Esophagus muscularis mucosa (tissue), 4 donors: Measurements from ENCODE around the gene PRRC2C. TPM values are rescaled to one million over a fixed set of nuclear protein-coding genes. Genes with fewer than 3 reads are reported as not detected.
A peak's percentile ranks its signal among the peaks of the same experiment; 100 is the strongest.

Experiments
- DNase-seq: peaks from one replicate; pipeline ENCODE4 v3.0.0-alpha.2; 2017; ENCODE audit errors: extremely low spot score
- H3K27ac ChIP-seq, 4 donors: fragments of 200-600 bp; sonication (generic); replicated peaks in 1 of 4; 1 replicate in 3 of 4; 2 replicates in 1 of 4; pipeline ENCODE4 v1.5.1; 2016 to 2019; ENCODE audit warnings: mild to moderate bottlenecking in 1 of 4
- H3K27me3 ChIP-seq, 4 donors: fragments of 200-600 bp; sonication (generic); one replicate each; pipeline versions ENCODE4 v1.5.1 to v1.6.0; 2016 to 2019
- H3K36me3 ChIP-seq, 4 donors: fragments of 200-600 bp; sonication (generic); one replicate each; pipeline ENCODE4 v1.5.1; 2016 to 2019
- H3K4me1 ChIP-seq, 4 donors: fragments of 200-600 bp; sonication (generic); one replicate each; pipeline ENCODE4 v1.5.1; 2016 to 2019
- H3K4me3 ChIP-seq, 4 donors: fragments of 200-600 bp; sonication (generic); 1 replicate in 2 of 4; 2 replicates in 2 of 4; pipeline ENCODE4 v1.5.1; 2016 to 2019; ENCODE audit warnings: mild to moderate bottlenecking in 4 of 4, moderate library complexity in 1 of 4
- H3K9me3 ChIP-seq, 4 donors: fragments of 200-600 bp; sonication (generic); 1 replicate in 3 of 4; 2 replicates in 1 of 4; pipeline ENCODE4 v1.5.1; 2016 to 2019
- EP300 ChIP-seq: sonication (generic); formaldehyde crosslinking; IDR thresholded peaks from one replicate; pipeline ENCODE4 v1.6.1; 2017; ENCODE audit warnings: antibody characterized with exemption
- POLR2A ChIP-seq: fragments of 450-650 bp; IDR thresholded peaks from one replicate; pipeline ENCODE4 v1.6.1; 2017; ENCODE audit warnings: antibody characterized with exemption, moderate library complexity, mild to moderate bottlenecking, low read depth
- POLR2AphosphoS5 ChIP-seq, 2 donors: sonication (generic); formaldehyde crosslinking; IDR thresholded peaks; one replicate each; pipeline ENCODE4 v1.6.1; 2017; ENCODE audit warnings: antibody characterized with exemption in 2 of 2
- WGBS: methylation state at CpG from one replicate; pipeline ENCODE4 v1.1.5; 2018; 5-methylcytosine and 5-hydroxymethylcytosine counted together
- intact Hi-C: fragments of 100-400 bp; cut with DNase I; formaldehyde crosslinking; loops from one replicate; pipeline ENCODE4 v1.15.1; 2023
- total RNA-seq, 4 donors: library from RNA; depleted of rRNA; stranded (reverse); fragments of >200 nt; gene quantifications; one replicate each; pipeline versions ENCODE4 v1.1.0 to v1.2.1, GENCODE V29; 2016
- TF ChIP-seq, protein P1 (sequence below), 3 experiments: fragments of 200-600 bp in 2 of 3; fragments of 450-650 bp in 1 of 3; sonication (generic) in 2 of 3; IDR thresholded peaks; one replicate each; pipeline ENCODE4 v1.5.1; 2017 to 2019; ENCODE audit warnings: antibody characterized with exemption in 3 of 3, mild to moderate bottlenecking in 2 of 3, moderate library complexity in 1 of 3

Gene PRRC2C
- total RNA-seq, 4 donors from 2014 or later: 63.8 to 79.3 (median 66.6) TPM

DNA sequence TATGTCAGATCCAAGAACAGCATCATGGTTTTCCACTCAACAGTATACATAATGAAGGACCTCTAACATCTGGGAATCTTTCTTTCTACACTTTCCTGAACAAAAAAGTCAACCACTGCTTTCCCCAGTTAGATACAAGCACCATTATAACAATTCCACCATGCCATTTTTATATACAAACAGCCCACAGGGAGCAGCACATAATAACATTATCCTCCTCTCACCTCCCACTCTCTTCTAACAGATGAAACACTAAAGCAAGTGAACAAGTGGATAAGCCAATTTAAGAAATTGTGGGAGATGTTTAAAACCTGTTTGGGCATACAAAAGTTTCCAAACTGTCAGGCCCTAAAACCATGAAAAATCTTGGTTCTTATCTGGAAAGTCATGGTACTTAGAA lies 29.4 kb upstream of the PRRC2C start:
- peaks cover 0 to 4% (median 0%) of the 10 kb centered on the region in 4 donors for H3K4me1 ChIP-seq
- H3K27ac ChIP-seq: peak overlapping the region in 1 of 4 donors; percentile 18
- TF ChIP-seq POLR2AphosphoS5 (IDR thresholded peaks at IDR 0.05): no peak
- no peak for TF ChIP-seq EP300
- TF ChIP-seq, protein P1, sequence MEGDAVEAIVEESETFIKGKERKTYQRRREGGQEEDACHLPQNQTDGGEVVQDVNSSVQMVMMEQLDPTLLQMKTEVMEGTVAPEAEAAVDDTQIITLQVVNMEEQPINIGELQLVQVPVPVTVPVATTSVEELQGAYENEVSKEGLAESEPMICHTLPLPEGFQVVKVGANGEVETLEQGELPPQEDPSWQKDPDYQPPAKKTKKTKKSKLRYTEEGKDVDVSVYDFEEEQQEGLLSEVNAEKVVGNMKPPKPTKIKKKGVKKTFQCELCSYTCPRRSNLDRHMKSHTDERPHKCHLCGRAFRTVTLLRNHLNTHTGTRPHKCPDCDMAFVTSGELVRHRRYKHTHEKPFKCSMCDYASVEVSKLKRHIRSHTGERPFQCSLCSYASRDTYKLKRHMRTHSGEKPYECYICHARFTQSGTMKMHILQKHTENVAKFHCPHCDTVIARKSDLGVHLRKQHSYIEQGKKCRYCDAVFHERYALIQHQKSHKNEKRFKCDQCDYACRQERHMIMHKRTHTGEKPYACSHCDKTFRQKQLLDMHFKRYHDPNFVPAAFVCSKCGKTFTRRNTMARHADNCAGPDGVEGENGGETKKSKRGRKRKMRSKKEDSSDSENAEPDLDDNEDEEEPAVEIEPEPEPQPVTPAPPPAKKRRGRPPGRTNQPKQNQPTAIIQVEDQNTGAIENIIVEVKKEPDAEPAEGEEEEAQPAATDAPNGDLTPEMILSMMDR (IDR thresholded peaks at IDR 0.05): no peak
- no peaks in the 10 kb centered on the region for H3K36me3 ChIP-seq
- no peak for DNase-seq
- no peaks in the 10 kb centered on the region for H3K9me3 ChIP-seq
- no peaks in the 10 kb centered on the region for H3K27me3 ChIP-seq
- no peak overlapping the region for H3K4me3 ChIP-seq
- intact Hi-C loops: no loop called here

DNA sequence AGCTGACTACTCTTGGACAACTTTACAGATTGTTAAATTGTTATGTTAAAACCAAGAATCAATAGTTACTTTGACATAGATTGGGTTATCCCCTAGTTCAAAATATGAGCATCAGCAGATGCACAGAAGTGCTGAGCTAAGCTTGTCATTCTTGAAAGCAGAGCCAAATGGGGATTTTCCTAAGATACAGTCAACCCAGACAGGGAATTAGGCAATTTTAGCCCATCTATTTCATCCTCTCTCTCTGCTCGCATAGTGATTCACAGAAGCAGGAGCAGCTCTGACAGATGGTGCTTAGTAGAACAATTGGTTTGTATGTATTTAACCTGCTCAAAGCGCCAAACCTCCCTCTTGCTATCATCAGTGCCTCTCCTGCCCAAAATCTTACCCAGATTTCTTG lies 27.9 kb upstream of the PRRC2C start:
- Histone ChIP-seq H3K27me3 (no peaks in the 10 kb centered on the region), H3K9me3 (no peaks in the 10 kb centered on the region), H3K27ac (no peak overlapping the region), H3K4me3 (no peak overlapping the region), H3K36me3 (no peaks in the 10 kb centered on the region), H3K4me1 (peaks cover 0 to 4% (median 0%) of the 10 kb centered on the region in 4 donors)
- intact Hi-C loops: no loop called here
- 43% methylated on average over 2 of the region's 2 CpGs for WGBS
- TF ChIP-seq, protein P1 (IDR thresholded peaks at IDR 0.05): no peak
- TF ChIP-seq POLR2A (no peak), POLR2AphosphoS5 (IDR thresholded peaks at IDR 0.05) (no peak), EP300 (no peak)
- DNase-seq: no peak

DNA sequence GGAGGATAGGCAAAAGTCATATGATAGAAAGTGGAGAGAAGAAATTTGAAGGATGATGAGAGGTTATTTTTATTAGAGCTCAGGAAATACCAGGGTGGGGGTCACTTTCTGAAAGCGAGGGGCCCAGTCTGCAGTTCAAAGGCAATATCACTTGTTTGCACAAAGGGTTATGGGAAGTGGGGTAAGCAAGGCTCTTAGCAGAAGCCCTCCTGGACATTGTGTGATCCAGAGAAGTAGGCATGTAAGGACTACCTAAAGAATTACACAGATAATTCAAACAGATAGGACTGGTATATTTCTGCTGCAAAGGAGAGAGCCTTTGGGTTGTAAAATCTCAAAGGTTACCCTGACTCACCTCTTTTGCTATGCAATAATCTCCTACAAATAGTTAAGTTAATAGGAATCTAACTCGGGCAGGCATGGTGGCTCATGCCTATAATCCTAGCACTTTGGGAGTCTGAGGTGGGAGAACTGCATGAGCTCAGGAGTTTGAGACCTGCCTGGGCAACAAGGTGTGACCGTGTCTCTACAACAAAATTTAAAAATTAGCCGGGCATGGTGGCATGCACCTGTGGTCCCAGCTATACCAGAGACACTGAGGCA lies 25.2 kb upstream of the PRRC2C start:
- Histone ChIP-seq H3K9me3 (no peaks in the 10 kb centered on the region), H3K4me3 (no peak overlapping the region), H3K27me3 (no peaks in the 10 kb centered on the region), H3K36me3 (no peaks in the 10 kb centered on the region), H3K4me1 (peaks cover 0 to 3% (median 0%) of the 10 kb centered on the region in 4 donors), H3K27ac (no peak overlapping the region)
- no peak for DNase-seq
- 91% methylated on average over 4 of the region's 4 CpGs for WGBS
- TF ChIP-seq, protein P1 (IDR thresholded peaks at IDR 0.05): no peak
- no peak for TF ChIP-seq EP300
- no peak for TF ChIP-seq POLR2AphosphoS5 (IDR thresholded peaks at IDR 0.05)
- intact Hi-C loops: no loop called here

DNA sequence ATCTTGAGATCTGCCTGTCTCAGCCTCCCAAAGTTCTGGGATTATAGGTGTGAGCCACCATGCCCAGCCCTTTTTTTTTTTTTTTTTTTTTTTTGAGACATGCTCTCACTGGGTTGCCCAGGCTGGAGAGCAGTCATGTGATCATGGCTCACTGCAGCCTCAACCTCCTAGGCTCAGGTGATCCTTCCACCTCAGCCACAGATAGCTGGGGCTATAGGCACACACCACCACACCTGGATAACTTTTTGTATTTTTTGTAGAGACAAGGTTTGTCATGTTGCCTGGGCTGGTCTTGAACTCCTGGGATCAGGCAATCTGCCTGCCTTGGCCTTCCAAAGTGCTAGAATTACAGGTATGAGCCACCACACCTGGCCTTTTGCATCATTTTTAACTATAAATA lies 17.7 kb upstream of the PRRC2C start:
- TF ChIP-seq POLR2A: no peak
- TF ChIP-seq POLR2AphosphoS5 (IDR thresholded peaks at IDR 0.05): no peak
- TF ChIP-seq EP300: no peak
- TF ChIP-seq, protein P1 (IDR thresholded peaks at IDR 0.05): no peak
- Histone ChIP-seq H3K4me3 (no peak overlapping the region), H3K27ac (peak overlapping the region in 1 of 4 donors; percentile 30)

More for the DNA sequence above, 17.7 kb upstream of the PRRC2C start:
- no peaks in the 10 kb centered on the region for H3K36me3 ChIP-seq
- peaks cover 0 to 12% (median 11%) of the 10 kb centered on the region in 4 donors for H3K4me1 ChIP-seq
- H3K9me3 ChIP-seq: no peaks in the 10 kb centered on the region
- DNase-seq: no peak
- intact Hi-C loops: no loop called here
- H3K27me3 ChIP-seq: no peaks in the 10 kb centered on the region
